Left renal pelvis (tissue), 4 donors: ENCODE data around the gene PCDHGA5. TPM values are rescaled to one million over a fixed set of nuclear protein-coding genes. Genes with fewer than 3 reads are reported as not detected.
"Not testable (repeated sequence)": the region's sequence is repeated elsewhere in the genome, so short reads cannot be mapped to it uniquely, and the experiment has no call there.

Experiments used
- DNase-seq, 4 donors: peaks; one replicate each; pipeline ENCODE4 v3.0.0-alpha.2; 2013; ENCODE audit warnings: low read depth in 4 of 4, low spot score in 3 of 4
- polyA plus RNA-seq, 4 donors: library from polyadenylated mRNA; unstranded; fragments of 120-200 nt; gene quantifications; one replicate each; pipeline ENCODE4 v1.2.1, GENCODE V29; 2013; ENCODE audit not compliant: insufficient read length in 4 of 4

PCDHGA5 gene
- polyA plus RNA-seq, 4 donors, result 2.2 to 6.1 (median 2.6) TPM

- DNase-seq, result no peak
Observed at GRCh38 chr5:141411575-141411974, 47.6 kb downstream of the PCDHGA5 start.

- no peak for DNase-seq
Observed at GRCh38 chr5:141412854-141413539, 49.0 kb downstream of the PCDHGA5 start, which contains the start of gene PCDHGA10. Gene PCDHGA10 (plus strand): TSS chr5:141412987. CDS start chr5:141413176, 189 bp downstream.

- DNase-seq, result no peak
Observed at GRCh38 chr5:141413540-141414069, 49.6 kb downstream of the PCDHGA5 start.

GRCh38 chr5:141414548-141415274 is 50.7 kb downstream of the PCDHGA5 start:
- DNase-seq, result not testable (repeated sequence)

GRCh38 chr5:141415275-141415618 is 51.3 kb downstream of the PCDHGA5 start:
- not testable (repeated sequence) for DNase-seq

Other genes starting within 250 kb of the PCDHGA5 start
- 1 to 10 TPM; 1.3 to 5.8 (median 2.2) TPM for gene PCDHB4, start 242.3 kb upstream of the PCDHGA5 start, polyA plus RNA-seq
- 10 to 100 TPM in 1 of 4 donors, 1 to 10 TPM in 3; 5.6 to 10.5 (median 8.0) TPM for gene PCDHB5, start 229.0 kb upstream of the PCDHGA5 start, polyA plus RNA-seq
- 1 to 10 TPM; 2.5 to 4.5 (median 3.4) TPM for gene PCDHB6, start 214.1 kb upstream of the PCDHGA5 start, polyA plus RNA-seq
- gene PCDHB7, start 191.5 kb upstream of the PCDHGA5 start, polyA plus RNA-seq, result 1 to 10 TPM; 4.0 to 7.9 (median 5.6) TPM
- 1 to 10 TPM; 1.2 to 3.5 (median 2.7) TPM for gene PCDHB8, start 186.4 kb upstream of the PCDHGA5 start, polyA plus RNA-seq
- gene PCDHB16, start 181.8 kb upstream of the PCDHGA5 start, polyA plus RNA-seq, result 1 to 10 TPM; 4.9 to 8.4 (median 5.7) TPM
- gene PCDHB9, start 177.0 kb upstream of the PCDHGA5 start, polyA plus RNA-seq, result 1 to 10 TPM; 3.7 to 5.1 (median 4.5) TPM
- 10 to 100 TPM in 2 of 4 donors, 1 to 10 TPM in 2; 5.4 to 11.3 (median 8.3) TPM for gene PCDHB10, start 171.8 kb upstream of the PCDHGA5 start, polyA plus RNA-seq
- gene PCDHB11, start 164.5 kb upstream of the PCDHGA5 start, polyA plus RNA-seq, result 1 to 10 TPM; 4.9 to 7.0 (median 6.5) TPM
- 1 to 10 TPM; 4.9 to 8.6 (median 5.5) TPM for gene PCDHB12, start 155.4 kb upstream of the PCDHGA5 start, polyA plus RNA-seq
- gene PCDHB13, start 150.2 kb upstream of the PCDHGA5 start, polyA plus RNA-seq, result 1 to 10 TPM; 5.5 to 8.1 (median 5.9) TPM
- 10 to 100 TPM in 3 of 4 donors, 1 to 10 TPM in 1; 9.9 to 13.5 (median 10.6) TPM for gene PCDHB14, start 140.8 kb upstream of the PCDHGA5 start, polyA plus RNA-seq
- 10 to 100 TPM; 14.7 to 17.6 (median 16.6) TPM for gene PCDHB15, start 118.8 kb upstream of the PCDHGA5 start, polyA plus RNA-seq
- under 1 TPM in 1 of 4 donors, not detected in 3; 0.17 TPM for gene SLC25A2, start 60.1 kb upstream of the PCDHGA5 start, polyA plus RNA-seq
- gene TAF7, start 43.4 kb upstream of the PCDHGA5 start, polyA plus RNA-seq, result 100 to 1,000 TPM; 142 to 184 (median 157) TPM
- gene PCDHGA1, start 33.6 kb upstream of the PCDHGA5 start, polyA plus RNA-seq, result 1 to 10 TPM in 1 of 4 donors, under 1 TPM in 3; 0.47 to 1.1 (median 0.84) TPM
- gene PCDHGA2, start 25.4 kb upstream of the PCDHGA5 start, polyA plus RNA-seq, result 10 to 100 TPM in 1 of 4 donors, 1 to 10 TPM in 3; 5.0 to 12.8 (median 7.0) TPM
- gene PCDHGA3, start 20.3 kb upstream of the PCDHGA5 start, polyA plus RNA-seq, result 1 to 10 TPM; 2.3 to 6.2 (median 3.8) TPM
- gene PCDHGB1, start 14.1 kb upstream of the PCDHGA5 start, polyA plus RNA-seq, result 1 to 10 TPM; 1.7 to 2.1 (median 1.9) TPM
- gene PCDHGA4, start 9.1 kb upstream of the PCDHGA5 start, polyA plus RNA-seq, result 1 to 10 TPM; 2.3 to 4.6 (median 2.4) TPM
- gene PCDHGB2, start 4.2 kb upstream of the PCDHGA5 start, polyA plus RNA-seq, result 1 to 10 TPM; 3.5 to 5.2 (median 3.8) TPM
- 1 to 10 TPM; 1.5 to 2.8 (median 2.3) TPM for gene PCDHGB3, start 6.1 kb downstream of the PCDHGA5 start, polyA plus RNA-seq
- gene PCDHGA6, start 9.7 kb downstream of the PCDHGA5 start, polyA plus RNA-seq, result 10 to 100 TPM in 1 of 4 donors, 1 to 10 TPM in 3; 4.9 to 11.1 (median 7.1) TPM
- gene PCDHGA7, start 18.6 kb downstream of the PCDHGA5 start, polyA plus RNA-seq, result 1 to 10 TPM; 1.8 to 2.5 (median 2.1) TPM
- gene PCDHGB4, start 23.5 kb downstream of the PCDHGA5 start, polyA plus RNA-seq, result 1 to 10 TPM; 5.0 to 7.4 (median 5.5) TPM
- under 1 TPM; 0.40 to 0.56 (median 0.44) TPM for gene PCDHGA8, start 28.5 kb downstream of the PCDHGA5 start, polyA plus RNA-seq
- gene PCDHGB5, start 33.8 kb downstream of the PCDHGA5 start, polyA plus RNA-seq, result 10 to 100 TPM in 1 of 4 donors, 1 to 10 TPM in 3; 9.6 to 10.3 (median 9.8) TPM
- 10 to 100 TPM in 1 of 4 donors, 1 to 10 TPM in 3; 4.9 to 10.1 (median 6.6) TPM for gene PCDHGA9, start 38.6 kb downstream of the PCDHGA5 start, polyA plus RNA-seq
- gene PCDHGB6, start 43.9 kb downstream of the PCDHGA5 start, polyA plus RNA-seq, result 10 to 100 TPM in 1 of 4 donors, 1 to 10 TPM in 3; 6.2 to 12.1 (median 8.4) TPM
- 1 to 10 TPM; 3.1 to 4.7 (median 3.5) TPM for gene PCDHGA10, start 48.8 kb downstream of the PCDHGA5 start, polyA plus RNA-seq
- gene PCDHGB7, start 53.5 kb downstream of the PCDHGA5 start, polyA plus RNA-seq, result 10 to 100 TPM; 13.7 to 16.9 (median 16.3) TPM
- 1 to 10 TPM; 4.3 to 5.2 (median 4.6) TPM for gene PCDHGA11, start 56.9 kb downstream of the PCDHGA5 start, polyA plus RNA-seq
- gene PCDHGA12, start 66.3 kb downstream of the PCDHGA5 start, polyA plus RNA-seq, result 1 to 10 TPM; 1.4 to 2.1 (median 1.7) TPM
- 100 to 1,000 TPM in 3 of 4 donors, 10 to 100 TPM in 1; 98.1 to 164 (median 115) TPM for gene PCDHGC3, start 111.8 kb downstream of the PCDHGA5 start, polyA plus RNA-seq
- 1 to 10 TPM; 2.7 to 3.1 (median 2.9) TPM for gene PCDHGC4, start 120.9 kb downstream of the PCDHGA5 start, polyA plus RNA-seq
- gene PCDHGC5, start 124.9 kb downstream of the PCDHGA5 start, polyA plus RNA-seq, result 1 to 10 TPM in 1 of 4 donors, under 1 TPM in 3; 0.24 to 1.0 (median 0.38) TPM